ENCODE data around the gene S1PR4. TPM values are rescaled to one million over a fixed set of nuclear protein-coding genes. Genes with fewer than 3 reads are reported as not detected.

S1PR4 gene
- total and polyA plus RNA-seq, 9 of the 15 experiments (the other 6 are each of a cell fraction or from before 2014, with no cell fraction given), result 0.27 TPM; not detected in 8

GRCh38 chr19:3178973-3179738 lies 587 bp downstream of the S1PR4 start:
- ATAC-seq (no peak), FAIRE-seq (no peak), DNase-seq (ENCODE audit: extremely low read depth in 1 of 4, low spot score in 3 of 4) (no peak)
- H3K27ac ChIP-seq (ENCODE audit: extremely low read depth, low read depth, low read length), result no peak overlapping the region
- no peaks in the 10 kb centered on the region for H3K79me2 ChIP-seq (ENCODE audit: control insufficient read depth, insufficient read depth, low read length)
- whole genome bisulfite sequencing (ENCODE audit: insufficient coverage, low coverage, missing lambda C conversion rate), result 95% methylated on average over 39 of the region's 52 CpGs
- H2AFZ ChIP-seq (ENCODE audit: low read depth, low read length), result no peak overlapping the region
- no peak overlapping the region for H3K4me3 ChIP-seq
- H3K9me3 ChIP-seq (replicated peaks; ENCODE audit: control insufficient read depth, insufficient read depth, low read depth, low read length), result no peaks in the 10 kb centered on the region
- no TSS peak for BruUV-seq (replicated peaks)
- H3K4me2 ChIP-seq (ENCODE audit: insufficient read depth, low read length), result no peak overlapping the region
- H3K9me1 ChIP-seq (ENCODE audit: control insufficient read depth, insufficient read depth, low read length), result no peaks in the 10 kb centered on the region
- TF ChIP-seq MCM2 (IDR thresholded peaks at IDR 0.05; ENCODE audit: low read depth), result no peak
- no peak for TF ChIP-seq NFIX (CRISPR knock-in tag; IDR thresholded peaks at IDR 0.05; ENCODE audit: low read depth)
- TF ChIP-seq HNRNPL (IDR thresholded peaks at IDR 0.05; ENCODE audit: low read depth, low read length), result peak; percentile 19; the same call in 1 of the 2 replicates
- peak; percentile 94 for TF ChIP-seq ZBTB33 (CRISPR knock-in tag; IDR thresholded peaks at IDR 0.05)
- TF ChIP-seq YY1 (IDR thresholded peaks at IDR 0.05; ENCODE audit: borderline replicate concordance in 1 of 3, control insufficient read depth in 1 of 3, extremely low read depth in 1 of 3, insufficient read depth in 3 of 3, insufficient read length in 1 of 3, insufficient replicate concordance in 2 of 3, low read depth in 1 of 3, low read length in 2 of 3), result peak in 1 of 3 experiments; percentile 14
- intact Hi-C loops (cut with micrococcal nuclease) (no loop called here), in situ Hi-C loops (cut with MboI) (no loop called here)
- no peaks in the 10 kb centered on the region for H3K36me3 ChIP-seq (ENCODE audit: control insufficient read depth, insufficient read depth, low read length)
- no peaks in the 10 kb centered on the region for H3K27me3 ChIP-seq (ENCODE audit: control insufficient read depth in 2 of 2, insufficient read depth in 2 of 2, low read length in 2 of 2)
- no peak overlapping the region for H3K9ac ChIP-seq (ENCODE audit: insufficient read depth in 1 of 2, low read depth in 2 of 2, low read length in 2 of 2)
- peaks cover 14 to 48% of the 10 kb centered on the region in 2 experiments; a peak in 4 of 5 replicates for H3K4me1 ChIP-seq (replicated peaks in 1 of 2; ENCODE audit: control insufficient read depth in 2 of 2, insufficient read depth in 2 of 2, low read length in 2 of 2)
- POLR2A ChIA-PET, result interaction anchor here (0.6 to 0.7 kb wide), 2 partner anchors 31 to 1806 kb away, joined by 3 read pairs; no protein-coding TSS in a partner anchor
- no peaks in the 10 kb centered on the region for H4K20me1 ChIP-seq (replicated peaks; ENCODE audit: control insufficient read depth, insufficient read depth, low read length)
- CTCF ChIA-PET (ENCODE audit: low intra/inter-chr PET ratio), result interaction anchor here (0.6 kb wide), 1 partner anchor 214 kb away, joined by 5 read pairs; no protein-coding TSS in a partner anchor

Data from K562 (cell line).